Pulmonary artery endothelial cell (primary cell): Measurements from ENCODE around the gene GTF3C5. TPM values are rescaled to one million over a fixed set of nuclear protein-coding genes. Genes with fewer than 3 reads are reported as not detected.
A peak's percentile ranks its signal among the peaks of the same experiment; 100 is the strongest.
"Not testable (repeated sequence)": the region's sequence is repeated elsewhere in the genome, so short reads cannot be mapped to it uniquely, and the experiment has no call there.

Source experiments
- DNase-seq: peaks from one replicate; pipeline ENCODE4 v3.0.0-alpha.2; 2011; ENCODE audit warnings: low read depth, low spot score
- total RNA-seq: library from RNA; depleted of rRNA; stranded (reverse); fragments of >200 nt; gene quantifications from 2 replicates; pipeline ENCODE4 v1.2.3, GENCODE V29; 2014

The GTF3C5 gene, protein sequence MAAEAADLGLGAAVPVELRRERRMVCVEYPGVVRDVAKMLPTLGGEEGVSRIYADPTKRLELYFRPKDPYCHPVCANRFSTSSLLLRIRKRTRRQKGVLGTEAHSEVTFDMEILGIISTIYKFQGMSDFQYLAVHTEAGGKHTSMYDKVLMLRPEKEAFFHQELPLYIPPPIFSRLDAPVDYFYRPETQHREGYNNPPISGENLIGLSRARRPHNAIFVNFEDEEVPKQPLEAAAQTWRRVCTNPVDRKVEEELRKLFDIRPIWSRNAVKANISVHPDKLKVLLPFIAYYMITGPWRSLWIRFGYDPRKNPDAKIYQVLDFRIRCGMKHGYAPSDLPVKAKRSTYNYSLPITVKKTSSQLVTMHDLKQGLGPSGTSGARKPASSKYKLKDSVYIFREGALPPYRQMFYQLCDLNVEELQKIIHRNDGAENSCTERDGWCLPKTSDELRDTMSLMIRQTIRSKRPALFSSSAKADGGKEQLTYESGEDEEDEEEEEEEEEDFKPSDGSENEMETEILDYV
- total RNA-seq = 52.9 and 58.9 TPM in 2 replicates

GRCh38 chr9:133030317-133031129 is at the start of gene GTF3C5:
GTF3C5 (plus strand) TSS chr9:133030997; CDS start chr9:133031012, 15 bp downstream.
- peak; percentile 97 for DNase-seq

DNA sequence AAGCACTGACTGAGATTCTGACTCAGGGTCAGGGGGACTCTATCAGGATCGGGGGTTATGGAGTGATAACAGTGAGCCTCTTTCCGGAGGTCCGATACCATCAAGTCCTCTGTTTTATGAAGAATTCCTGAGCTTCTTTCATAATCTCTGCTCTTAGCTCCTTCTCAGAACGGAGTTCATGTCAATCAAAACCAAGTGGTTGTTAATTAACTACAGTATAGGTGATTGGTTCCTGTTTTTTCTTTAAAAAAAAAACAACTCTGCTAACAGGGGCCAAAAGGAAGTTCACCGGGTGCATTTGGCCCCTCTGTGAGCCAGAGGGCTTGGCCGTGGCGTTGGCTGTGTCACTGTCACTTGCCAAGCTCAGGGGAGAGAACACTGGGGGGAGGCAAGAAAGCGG is 48.3 kb upstream of the GTF3C5 start:
- no peak for DNase-seq

DNA sequence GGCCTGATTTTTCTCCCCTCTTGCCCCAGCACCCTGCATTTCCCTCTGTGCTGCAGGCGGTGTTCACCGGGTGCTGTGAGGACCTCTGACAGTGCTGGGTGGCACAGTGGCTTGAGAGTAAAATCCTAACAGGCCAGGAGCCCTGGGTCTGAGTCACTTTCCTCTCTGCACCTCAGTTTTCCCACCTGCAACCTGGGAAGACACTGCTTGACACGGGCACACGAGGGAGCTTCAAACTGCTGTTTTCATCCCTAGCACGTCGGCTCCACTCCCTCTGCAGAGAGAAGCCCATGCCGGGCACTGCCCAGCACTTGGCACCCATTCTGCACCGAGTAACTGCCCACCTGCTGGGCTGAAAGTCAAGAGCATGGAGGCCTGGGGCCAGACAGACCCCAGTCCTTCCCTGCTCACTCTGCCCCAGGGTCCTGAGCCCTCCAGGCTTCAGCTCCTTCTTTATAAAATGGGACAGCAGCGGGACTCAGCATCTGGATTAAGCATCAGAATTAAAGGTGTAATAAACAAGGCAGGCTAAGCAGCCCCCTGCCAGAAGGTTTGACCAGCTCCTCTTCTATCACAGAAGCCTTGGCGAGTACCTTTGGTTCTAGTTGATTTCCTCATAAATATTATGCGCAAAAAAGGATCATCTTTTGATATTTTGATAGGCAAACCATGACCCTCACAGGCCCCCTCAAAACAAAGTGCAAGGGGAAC is 47.2 kb upstream of the GTF3C5 start:
- DNase-seq = no peak

GRCh38 chr9:132984202-132985070 is 46.4 kb upstream of the GTF3C5 start:
- DNase-seq = no peak

DNA sequence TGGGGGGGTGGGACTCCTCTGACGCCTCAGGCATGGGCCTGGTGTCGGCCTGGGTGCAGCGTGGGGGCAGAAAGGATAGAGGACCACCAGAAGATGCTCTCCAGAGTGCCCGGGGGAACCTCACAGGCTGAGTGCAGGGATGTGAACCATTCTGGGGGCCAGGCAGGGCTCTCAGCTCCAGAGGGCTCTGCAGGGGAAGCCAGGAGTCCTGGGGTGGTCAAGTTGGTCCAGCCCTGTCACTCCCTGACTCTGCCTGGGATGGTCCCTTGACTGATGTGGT is 45.8 kb upstream of the GTF3C5 start:
- no peak for DNase-seq

DNA sequence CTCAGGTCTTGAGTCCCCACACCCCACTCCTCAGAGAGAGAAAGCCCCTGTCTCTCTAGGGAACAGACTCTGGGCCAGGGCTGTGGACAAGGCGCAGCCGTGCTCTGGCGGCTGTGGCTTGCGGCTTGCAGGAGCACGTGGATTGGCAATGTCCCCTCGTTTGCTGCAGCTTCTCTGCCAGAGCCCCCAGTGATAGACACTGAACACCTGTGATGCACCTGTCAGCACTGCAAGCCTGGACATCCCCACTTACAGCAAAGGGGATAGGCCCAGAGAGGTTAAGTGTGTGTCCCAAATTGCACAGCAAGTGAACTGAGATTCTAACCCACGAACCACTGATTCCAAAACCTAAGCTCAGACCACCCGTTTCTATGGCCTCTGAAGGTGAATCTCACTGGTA is 45.3 kb upstream of the GTF3C5 start:
- no peak for DNase-seq

- DNase-seq = no peak
These were observed 44.7 kb upstream of the GTF3C5 start for GRCh38 chr9:132986114-132986513.

DNA sequence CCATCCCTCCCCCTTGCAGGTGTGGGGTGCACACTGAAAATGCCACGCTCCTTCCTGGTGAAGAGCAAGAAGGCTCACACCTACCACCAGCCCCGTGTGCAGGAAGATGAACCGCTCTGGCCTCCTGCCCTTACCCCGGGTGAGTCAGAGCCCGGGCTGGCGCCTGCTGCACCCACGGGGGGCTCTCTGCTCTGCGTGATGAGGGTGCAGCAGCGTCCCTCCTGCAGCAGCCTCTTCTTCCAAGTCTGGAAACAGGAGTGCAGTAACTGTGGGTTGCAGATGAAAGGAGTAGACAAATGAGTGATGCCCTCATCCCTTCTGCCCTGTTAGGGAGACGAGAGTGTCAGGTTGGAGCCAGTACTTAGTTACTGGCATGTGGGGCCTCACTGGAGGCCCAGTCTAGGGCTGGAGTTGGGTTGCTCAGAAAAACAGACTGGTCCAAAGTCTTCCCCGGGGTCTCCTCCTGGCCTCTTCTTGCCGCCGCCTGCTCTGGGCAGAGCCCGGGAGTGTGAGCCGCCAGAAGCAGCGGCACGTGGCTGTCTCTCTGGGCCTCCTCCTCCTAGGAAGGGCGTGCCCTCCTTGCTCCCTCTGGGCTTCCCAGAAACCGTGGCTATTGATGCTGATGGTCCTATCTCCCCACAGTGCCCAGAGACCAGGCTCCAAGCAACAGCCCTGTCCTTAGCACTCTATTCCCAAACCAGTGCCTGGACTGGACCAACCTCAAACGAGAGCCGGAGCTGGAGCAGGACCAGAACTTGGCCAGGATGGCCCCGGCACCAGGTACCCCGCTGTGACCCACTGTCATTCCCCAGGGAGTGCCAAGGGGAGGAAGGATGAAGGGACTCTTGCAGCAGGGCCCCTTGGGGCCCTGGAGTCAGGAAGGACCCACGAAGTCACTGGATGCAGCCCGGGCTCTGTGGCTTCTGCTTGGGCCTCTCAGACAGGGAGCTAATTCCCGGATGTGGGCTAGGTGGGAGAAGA is 43.9 kb upstream of the GTF3C5 start:
- no peak for DNase-seq

GRCh38 chr9:132988244-132989013 is 42.4 kb upstream of the GTF3C5 start:
- DNase-seq = no peak

- DNase-seq = no peak
These were observed 41.8 kb upstream of the GTF3C5 start for GRCh38 chr9:132989014-132989310.

GRCh38 chr9:132989414-132989996 is 41.3 kb upstream of the GTF3C5 start:
- DNase-seq = no peak

DNA sequence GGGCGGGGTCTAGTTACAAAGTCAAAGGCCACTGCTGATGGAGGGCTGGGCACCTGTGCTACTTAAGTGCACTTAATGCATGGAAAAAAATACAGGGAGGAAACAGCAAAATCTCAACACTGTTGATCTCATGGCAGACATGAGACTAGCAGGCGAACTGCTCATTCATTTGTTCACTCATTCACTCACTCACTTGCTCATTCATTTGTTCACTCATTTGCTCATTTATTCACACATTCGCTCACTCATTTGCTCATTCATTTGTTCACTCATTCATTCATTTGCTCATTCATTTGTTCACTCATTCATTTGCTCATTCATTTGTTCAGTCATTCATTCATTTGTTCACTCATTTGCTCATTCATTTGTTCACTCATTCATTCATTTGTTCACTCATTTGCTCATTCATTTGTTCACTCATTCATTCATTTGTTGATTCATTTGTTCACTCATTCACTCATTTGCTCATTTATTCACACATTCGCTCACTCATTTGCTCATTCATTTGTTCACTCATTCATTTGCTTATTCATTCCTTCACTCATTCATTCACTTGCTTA is 40.7 kb upstream of the GTF3C5 start:
- not testable (repeated sequence) for DNase-seq

- DNase-seq = no peak
These were observed 40.0 kb upstream of the GTF3C5 start for GRCh38 chr9:132990781-132991180.

DNA sequence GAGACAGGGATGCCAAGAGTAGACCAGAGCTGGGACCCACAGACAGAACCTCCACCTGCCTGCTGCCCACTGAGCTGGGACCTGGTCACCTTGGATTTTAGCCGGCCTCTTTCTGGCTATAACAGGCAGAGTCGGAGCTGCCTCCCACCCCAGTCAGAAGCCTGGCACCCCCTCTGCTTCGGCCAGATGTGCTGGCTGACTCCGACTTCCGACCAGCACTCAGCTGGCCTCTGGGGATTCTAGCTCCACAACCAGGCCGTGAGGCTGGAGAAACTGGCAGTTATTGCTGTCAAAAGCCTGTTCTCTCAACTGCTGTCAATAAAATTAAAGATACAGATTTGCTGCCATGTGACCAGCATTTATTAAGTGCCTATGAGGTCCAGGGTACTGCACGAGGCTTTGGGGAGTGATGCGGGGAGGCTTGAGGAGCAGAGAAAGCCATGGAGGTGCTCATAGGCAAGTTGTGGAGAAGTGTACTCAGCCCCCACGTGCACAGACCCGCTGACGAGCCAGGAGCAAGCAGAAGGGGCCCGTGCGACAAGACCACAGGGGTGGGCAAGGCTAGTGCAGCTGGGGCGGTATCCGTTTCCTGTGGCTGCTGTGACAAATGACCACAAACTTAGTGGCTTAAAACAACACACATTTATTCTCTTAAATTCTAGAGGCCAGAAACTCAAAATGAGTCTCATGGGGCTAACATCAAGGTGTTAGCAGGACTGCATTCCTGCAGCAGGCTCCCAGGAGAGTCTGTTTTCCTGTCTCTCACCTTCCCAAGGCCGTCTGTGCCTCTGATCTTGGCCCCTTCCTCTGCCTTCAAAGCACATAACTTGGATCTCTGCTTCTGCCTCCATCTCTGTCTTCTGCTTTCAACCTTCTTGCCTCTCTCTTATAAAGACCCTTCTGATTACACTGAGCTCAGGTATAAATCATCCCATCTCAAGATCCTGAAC is 39.2 kb upstream of the GTF3C5 start:
- DNase-seq = no peak

DNA sequence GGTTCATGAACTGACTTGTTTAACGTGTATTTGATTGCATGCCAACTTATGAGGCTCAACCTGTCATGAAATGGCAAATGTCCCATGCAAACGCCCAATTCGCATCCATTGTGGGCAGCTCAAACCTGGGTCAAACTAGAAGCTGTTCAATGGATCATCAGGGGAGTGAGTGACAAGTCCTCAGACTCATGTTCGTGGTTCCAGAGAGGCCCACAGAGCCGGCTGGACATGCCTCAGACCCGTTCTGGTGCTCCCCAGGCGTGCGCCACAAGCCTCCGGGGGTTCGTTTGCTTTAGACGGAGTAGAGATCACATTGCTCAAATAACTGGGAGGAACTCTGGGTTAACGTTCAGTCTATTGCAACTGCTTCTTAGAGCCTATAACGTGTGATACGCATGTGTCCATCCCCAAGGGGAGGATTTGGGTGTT is 37.3 kb upstream of the GTF3C5 start:
- no peak for DNase-seq

- DNase-seq = no peak
These were observed 36.2 kb upstream of the GTF3C5 start for GRCh38 chr9:132994410-132995120.

GRCh38 chr9:132995121-132995420 is 35.7 kb upstream of the GTF3C5 start:
- no peak for DNase-seq
